Fibroblast of lung (primary cell): Measurements from ENCODE around the gene AGTPBP1. TPM values are rescaled to one million over a fixed set of nuclear protein-coding genes. Genes with fewer than 3 reads are reported as not detected.

Source experiments
- DNase-seq, 2 donors: peaks; one replicate each; pipeline versions ENCODE4 v3.0.0 to v3.0.0-alpha.2; 2010; ENCODE audit warnings: low read depth in 2 of 2
- H2AFZ ChIP-seq: 2 replicates; pipeline ENCODE4 v1.5.1; 2012; ENCODE audit warnings: low read length, control low read depth, inconsistent platforms
- H3K27ac ChIP-seq: 2 replicates; pipeline ENCODE4 v1.5.1; 2011; ENCODE audit warnings: low read length, control low read depth; ENCODE audit not compliant: insufficient read depth
- H3K27me3 ChIP-seq: 2 replicates; pipeline ENCODE4 v1.5.1; 2011; ENCODE audit warnings: mild to moderate bottlenecking, low read length; ENCODE audit not compliant: control insufficient read depth, insufficient read depth
- H3K36me3 ChIP-seq: 2 replicates; pipeline ENCODE4 v1.5.1; 2011; ENCODE audit warnings: low read length; ENCODE audit not compliant: control insufficient read depth, insufficient read depth
- H3K4me1 ChIP-seq: 2 replicates; pipeline ENCODE4 v1.5.1; 2011; ENCODE audit warnings: low read length; ENCODE audit not compliant: control insufficient read depth, insufficient read depth; ENCODE audit errors: extremely low read depth
- H3K4me2 ChIP-seq: 2 replicates; pipeline ENCODE4 v1.5.1; 2011; ENCODE audit warnings: low read length, control low read depth; ENCODE audit not compliant: insufficient read depth; ENCODE audit errors: extremely low read depth
- H3K4me3 ChIP-seq, 4 experiments: fragments of 200-600 bp in 1 of 4; sonication (generic) in 1 of 4; replicated peaks in 1 of 4; 2 replicates each; pipeline ENCODE4 v1.5.1; 2011 to 2016; ENCODE audit warnings: low read length in 4 of 4, low read depth in 3 of 4, mild to moderate bottlenecking in 3 of 4, control low read depth in 2 of 4, inconsistent platforms in 1 of 4, mixed read lengths in 1 of 4; ENCODE audit not compliant: insufficient read depth in 1 of 4; ENCODE audit errors: control extremely low read depth in 1 of 4
- H3K79me2 ChIP-seq: 2 replicates; pipeline ENCODE4 v1.5.1; 2012; ENCODE audit warnings: mild to moderate bottlenecking, low read length, inconsistent platforms; ENCODE audit not compliant: control insufficient read depth, insufficient read depth
- H3K9ac ChIP-seq: 2 replicates; pipeline ENCODE4 v1.5.1; 2011; ENCODE audit warnings: mild to moderate bottlenecking, low read length, control low read depth; ENCODE audit not compliant: insufficient read depth
- H3K9me3 ChIP-seq: 2 replicates; pipeline ENCODE4 v1.5.1; 2012; ENCODE audit warnings: low read depth, low read length; ENCODE audit not compliant: control insufficient read depth, insufficient read depth
- H4K20me1 ChIP-seq: 2 replicates; pipeline ENCODE4 v1.5.1; 2011; ENCODE audit warnings: low read length; ENCODE audit not compliant: control insufficient read depth, insufficient read depth; ENCODE audit errors: extremely low read depth
- EZH2 ChIP-seq: IDR thresholded peaks from 2 replicates; pipeline ENCODE4 v1.5.1; 2012; ENCODE audit warnings: low read length, control low read depth, mild to moderate bottlenecking; ENCODE audit errors: missing control alignments
- polyA plus RNA-seq, 2 donors: library from polyadenylated mRNA; depleted of rRNA in 1 of 2; stranded (reverse) in 1 of 2; unstranded in 1 of 2; fragments of >200 nt; gene quantifications; 2 replicates each; pipeline ENCODE4 v1.2.1, GENCODE V29; 2011 to 2012; ENCODE audit warnings: missing spikeins in 1 of 2
- total RNA-seq: library from RNA; depleted of rRNA; stranded (reverse); fragments of >200 nt; gene quantifications from 2 replicates; pipeline ENCODE4 v1.2.1, GENCODE V29; 2014
- TF ChIP-seq, protein P1 (sequence below), 2 donors: IDR thresholded peaks in 1 of 2; conservative IDR thresholded peaks in 1 of 2; 1 replicate in 1 of 2; 2 replicates in 1 of 2; pipeline ENCODE4 v1.5.1; 2011 to 2012; ENCODE audit warnings: low read length in 2 of 2, control low read depth in 1 of 2, inconsistent platforms in 1 of 2, low read depth in 1 of 2, mild to moderate bottlenecking in 1 of 2

AGTPBP1 gene
- total and polyA plus RNA-seq, 2 donors (not counting 1 experiment from before 2014, with no cell fraction given) = 10.6 to 10.7 TPM

GRCh38 chr9:85524531-85524930 is 217.2 kb downstream of the AGTPBP1 start:
- Histone ChIP-seq H3K9ac (no peak overlapping the region), H3K4me1 (no peaks in the 10 kb centered on the region), H3K9me3 (no peaks in the 10 kb centered on the region), H3K79me2 (no peaks in the 10 kb centered on the region), H4K20me1 (no peaks in the 10 kb centered on the region), H3K4me3 (no peak overlapping the region), H3K36me3 (no peaks in the 10 kb centered on the region), H3K4me2 (no peak overlapping the region), H3K27me3 (no peaks in the 10 kb centered on the region), H2AFZ (no peak overlapping the region), H3K27ac (no peak overlapping the region)
- no peak for DNase-seq
- TF ChIP-seq EZH2 = no peak
- TF ChIP-seq, protein P1, sequence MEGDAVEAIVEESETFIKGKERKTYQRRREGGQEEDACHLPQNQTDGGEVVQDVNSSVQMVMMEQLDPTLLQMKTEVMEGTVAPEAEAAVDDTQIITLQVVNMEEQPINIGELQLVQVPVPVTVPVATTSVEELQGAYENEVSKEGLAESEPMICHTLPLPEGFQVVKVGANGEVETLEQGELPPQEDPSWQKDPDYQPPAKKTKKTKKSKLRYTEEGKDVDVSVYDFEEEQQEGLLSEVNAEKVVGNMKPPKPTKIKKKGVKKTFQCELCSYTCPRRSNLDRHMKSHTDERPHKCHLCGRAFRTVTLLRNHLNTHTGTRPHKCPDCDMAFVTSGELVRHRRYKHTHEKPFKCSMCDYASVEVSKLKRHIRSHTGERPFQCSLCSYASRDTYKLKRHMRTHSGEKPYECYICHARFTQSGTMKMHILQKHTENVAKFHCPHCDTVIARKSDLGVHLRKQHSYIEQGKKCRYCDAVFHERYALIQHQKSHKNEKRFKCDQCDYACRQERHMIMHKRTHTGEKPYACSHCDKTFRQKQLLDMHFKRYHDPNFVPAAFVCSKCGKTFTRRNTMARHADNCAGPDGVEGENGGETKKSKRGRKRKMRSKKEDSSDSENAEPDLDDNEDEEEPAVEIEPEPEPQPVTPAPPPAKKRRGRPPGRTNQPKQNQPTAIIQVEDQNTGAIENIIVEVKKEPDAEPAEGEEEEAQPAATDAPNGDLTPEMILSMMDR (conservative IDR thresholded peaks at IDR 0.05 in 1 of 2, IDR thresholded peaks at IDR 0.05 in 1 of 2; ENCODE audit: low read depth in 1 of 2, low read length in 2 of 2) = no peak

DNA sequence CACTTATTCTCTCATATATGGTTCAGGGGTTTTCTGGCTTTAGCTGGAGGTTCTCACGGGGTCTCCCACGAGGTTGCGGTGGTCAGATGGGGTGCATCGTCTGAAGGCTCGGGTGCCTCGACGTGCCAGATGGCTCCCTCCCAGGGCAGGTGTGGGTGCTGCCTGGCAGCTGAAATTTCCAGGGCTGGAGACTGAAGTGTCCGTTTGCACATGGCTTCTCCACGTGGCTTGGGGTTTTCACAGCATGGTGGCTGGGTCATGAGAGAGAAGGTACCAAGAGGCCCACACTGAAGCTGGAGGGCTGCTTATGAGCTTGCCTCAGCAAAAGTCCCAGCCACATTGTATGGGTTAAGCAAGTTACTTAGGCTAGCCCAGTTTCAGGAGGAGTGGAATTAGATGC is 218.6 kb downstream of the AGTPBP1 start:
- no peak overlapping the region for H3K27ac ChIP-seq
- H3K27me3 ChIP-seq = no peaks in the 10 kb centered on the region
- H3K36me3 ChIP-seq = no peaks in the 10 kb centered on the region
- H2AFZ ChIP-seq = no peak overlapping the region
- no peaks in the 10 kb centered on the region for H3K9me3 ChIP-seq
- no peak overlapping the region for H3K9ac ChIP-seq
- no peak overlapping the region for H3K4me2 ChIP-seq
- no peaks in the 10 kb centered on the region for H4K20me1 ChIP-seq
- H3K4me1 ChIP-seq = no peaks in the 10 kb centered on the region
- peak overlapping the region in 1 of 4 experiments; percentile 48 for H3K4me3 ChIP-seq
- TF ChIP-seq, protein P1 (conservative IDR thresholded peaks at IDR 0.05 in 1 of 2, IDR thresholded peaks at IDR 0.05 in 1 of 2; ENCODE audit: low read depth in 1 of 2, low read length in 2 of 2) = no peak
- no peak for TF ChIP-seq EZH2
- no peak for DNase-seq
- H3K79me2 ChIP-seq = no peaks in the 10 kb centered on the region

- Histone ChIP-seq H3K4me3 (peak overlapping the region in 2 of 4 experiments; percentile 48 to 50), H3K79me2 (no peaks in the 10 kb centered on the region), H2AFZ (peak overlapping the region; percentile 42), H3K9me3 (no peaks in the 10 kb centered on the region), H3K27me3 (no peaks in the 10 kb centered on the region), H3K4me2 (peak overlapping the region; percentile 41), H3K9ac (no peak overlapping the region), H3K4me1 (no peaks in the 10 kb centered on the region), H4K20me1 (no peaks in the 10 kb centered on the region), H3K36me3 (no peaks in the 10 kb centered on the region), H3K27ac (no peak overlapping the region)
- TF ChIP-seq, protein P1 (conservative IDR thresholded peaks at IDR 0.05 in 1 of 2, IDR thresholded peaks at IDR 0.05 in 1 of 2; ENCODE audit: low read depth in 1 of 2, low read length in 2 of 2) = no peak
- TF ChIP-seq EZH2 = no peak
- DNase-seq = peak; percentile 38 to 55
These were observed 219.2 kb downstream of the AGTPBP1 start for GRCh38 chr9:85522459-85523092.
